Raji (cell line): ENCODE data around the gene SLC29A1.

Experiments used
- POLR2A ChIP-seq: IDR thresholded peaks from 2 replicates; pipeline ENCODE4 v1.6.1; 2011; ENCODE audit warnings: low read depth, low read length, control low read depth; ENCODE audit not compliant: insufficient read depth

SLC29A1 gene

GRCh38 chr6:44260451-44261297 lies 37.3 kb downstream of the SLC29A1 start:
- no peak for TF ChIP-seq POLR2A

- TF ChIP-seq POLR2A = no peak
Measured at GRCh38 chr6:44261581-44261980, 38.2 kb downstream of the SLC29A1 start.

GRCh38 chr6:44262467-44263353 lies 39.3 kb downstream of the SLC29A1 start:
- no peak; the same call in 1 of the 2 replicates for TF ChIP-seq POLR2A

GRCh38 chr6:44263354-44264100 lies 40.1 kb downstream of the SLC29A1 start:
- 0 out of 2 replicates have a peak, but pooled peaks have one; percentile 18 for TF ChIP-seq POLR2A

GRCh38 chr6:44264154-44265006 lies 41.0 kb downstream of the SLC29A1 start:
- peak; percentile 73 for TF ChIP-seq POLR2A

- peak; percentile 82 for TF ChIP-seq POLR2A
Measured at GRCh38 chr6:44265007-44265721, 41.8 kb downstream of the SLC29A1 start, which contains the start of gene NFKBIE. Gene NFKBIE (minus strand): TSS chr6:44265551. CDS start chr6:44265346, 205 bp downstream.

- no peak for TF ChIP-seq POLR2A
Measured at GRCh38 chr6:44265722-44266233, 42.4 kb downstream of the SLC29A1 start.

GRCh38 chr6:44266347-44266746 lies 43.0 kb downstream of the SLC29A1 start:
- no peak for TF ChIP-seq POLR2A

GRCh38 chr6:44267252-44267651 lies 43.9 kb downstream of the SLC29A1 start:
- TF ChIP-seq POLR2A = no peak

GRCh38 chr6:44268095-44268628 lies 44.8 kb downstream of the SLC29A1 start:
- no peak for TF ChIP-seq POLR2A

GRCh38 chr6:44269178-44269920 lies 46.0 kb downstream of the SLC29A1 start:
- no peak for TF ChIP-seq POLR2A

GRCh38 chr6:44269921-44270525 lies 46.6 kb downstream of the SLC29A1 start, which contains the start of gene TMEM151B:
Gene TMEM151B (plus strand): TSS chr6:44270450. CDS start chr6:44270743, 293 bp downstream.
- no peak for TF ChIP-seq POLR2A
